RWPE1 (cell line): ENCODE results near the gene AHCYL1.
"Not testable (repeated sequence)": the region's sequence is repeated elsewhere in the genome, so short reads cannot be mapped to it uniquely, and the experiment has no call there.

ENCODE experiments used
- CTCF ChIA-PET: fragments of 350-600 bp; sonication (Branson Sonifier 250); formaldehyde crosslinking; extraction: SDS; loops from one replicate; lab custom pipeline; 2021; lab: Yijun Ruan, JAX
- POLR2A ChIA-PET: fragments of 400-600 bp; formaldehyde crosslinking; extraction: SDS; loops from one replicate; lab custom pipeline; 2020; ENCODE audit warnings: antibody characterized with exemption; ENCODE audit not compliant: low non-redundant PET; lab: Yijun Ruan, JAX
- DNase-seq: peaks from one replicate; pipeline ENCODE4 v3.0.0; 2012; ENCODE audit warnings: low spot score
- H3K27ac ChIP-seq: fragments of 450-650 bp; 2 replicates; pipeline ENCODE4 v1.5.1; 2017
- TF ChIP-seq, protein P1 (sequence below): fragments of 450-650 bp; conservative IDR thresholded peaks from 2 replicates; pipeline ENCODE4 v1.5.1; 2017; ENCODE audit warnings: low read depth, mild to moderate bottlenecking

The AHCYL1 gene

GRCh38 chr1:110019770-110020169 lies 35.2 kb downstream of the AHCYL1 start:
- no peak for DNase-seq
- ChIA-PET POLR2A (no interaction called here), CTCF (interaction anchor here (2.5 kb wide), 1 partner anchor 10 kb away, joined by 14 read pairs; no protein-coding TSS in a partner anchor)
- no peak overlapping the region for H3K27ac ChIP-seq
- TF ChIP-seq, protein P1, sequence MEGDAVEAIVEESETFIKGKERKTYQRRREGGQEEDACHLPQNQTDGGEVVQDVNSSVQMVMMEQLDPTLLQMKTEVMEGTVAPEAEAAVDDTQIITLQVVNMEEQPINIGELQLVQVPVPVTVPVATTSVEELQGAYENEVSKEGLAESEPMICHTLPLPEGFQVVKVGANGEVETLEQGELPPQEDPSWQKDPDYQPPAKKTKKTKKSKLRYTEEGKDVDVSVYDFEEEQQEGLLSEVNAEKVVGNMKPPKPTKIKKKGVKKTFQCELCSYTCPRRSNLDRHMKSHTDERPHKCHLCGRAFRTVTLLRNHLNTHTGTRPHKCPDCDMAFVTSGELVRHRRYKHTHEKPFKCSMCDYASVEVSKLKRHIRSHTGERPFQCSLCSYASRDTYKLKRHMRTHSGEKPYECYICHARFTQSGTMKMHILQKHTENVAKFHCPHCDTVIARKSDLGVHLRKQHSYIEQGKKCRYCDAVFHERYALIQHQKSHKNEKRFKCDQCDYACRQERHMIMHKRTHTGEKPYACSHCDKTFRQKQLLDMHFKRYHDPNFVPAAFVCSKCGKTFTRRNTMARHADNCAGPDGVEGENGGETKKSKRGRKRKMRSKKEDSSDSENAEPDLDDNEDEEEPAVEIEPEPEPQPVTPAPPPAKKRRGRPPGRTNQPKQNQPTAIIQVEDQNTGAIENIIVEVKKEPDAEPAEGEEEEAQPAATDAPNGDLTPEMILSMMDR: no peak

DNA sequence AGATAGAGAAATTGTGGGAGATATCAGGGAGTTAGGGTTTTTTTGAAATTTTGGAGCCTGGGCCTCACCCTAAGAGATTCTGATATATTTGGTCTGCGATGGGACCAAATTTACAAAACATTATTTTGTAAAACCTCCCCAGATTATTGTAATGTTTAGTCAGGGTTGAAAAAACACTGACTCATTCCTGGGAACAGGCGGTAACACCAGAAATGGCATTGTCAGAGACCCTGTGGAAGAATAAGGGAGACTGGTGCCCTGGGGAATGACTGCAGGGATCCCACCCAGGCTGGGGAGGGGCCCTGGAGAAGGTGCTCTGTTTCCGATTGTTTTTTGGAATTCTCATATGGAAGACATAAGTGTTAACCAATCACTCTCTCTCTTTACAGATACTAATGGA lies 36.7 kb downstream of the AHCYL1 start:
- TF ChIP-seq, protein P1: no peak
- no peak overlapping the region for H3K27ac ChIP-seq
- ChIA-PET CTCF (interaction anchor here (0.6 to 2.5 kb wide), 2 partner anchors 9 to 117 kb away, joined by 3 to 14 read pairs; no protein-coding TSS in a partner anchor), POLR2A (no interaction called here)
- no peak for DNase-seq

- H3K27ac ChIP-seq: no peak overlapping the region
- TF ChIP-seq, protein P1: no peak
- ChIA-PET CTCF (interaction anchor here (0.9 kb wide), 1 partner anchor 40 kb away, joined by 3 read pairs; the partner anchor contains the start of gene AHCYL1), POLR2A (no interaction called here)
- DNase-seq: no peak
Measured at GRCh38 chr1:110024613-110025012, 40.0 kb downstream of the AHCYL1 start.

- DNase-seq, POLR2A ChIA-PET, H3K27ac ChIP-seq: not testable (repeated sequence)
- CTCF ChIA-PET: interaction anchor here (1.5 to 1.6 kb wide), 2 partner anchors 11 to 19 kb away, joined by 3 to 14 read pairs; no protein-coding TSS in a partner anchor
Measured at GRCh38 chr1:110030687-110031086, 46.1 kb downstream of the AHCYL1 start.

DNA sequence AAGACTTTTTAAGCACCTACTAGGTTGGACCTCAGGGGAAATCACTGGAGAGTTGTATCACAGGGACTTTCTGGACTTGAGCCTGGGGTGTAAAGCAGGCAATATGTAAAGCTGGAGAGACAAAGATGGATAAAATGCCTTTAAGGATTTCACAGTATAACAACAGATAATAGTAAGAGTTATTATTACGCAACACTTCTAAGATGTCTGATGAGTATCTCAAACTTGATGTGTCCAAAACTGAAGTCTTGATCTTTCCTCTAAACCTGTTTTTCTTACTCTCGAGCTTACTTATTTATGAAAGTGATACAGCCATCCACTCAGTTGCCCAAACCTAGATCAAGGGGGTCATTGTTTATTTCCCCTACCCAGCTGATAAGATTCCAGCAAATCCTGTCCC lies 47.8 kb downstream of the AHCYL1 start:
- ChIA-PET CTCF (interaction anchor here (1.2 kb wide), 1 partner anchor 28 kb away, joined by 5 read pairs; no protein-coding TSS in a partner anchor), POLR2A (no interaction called here)
- no peak for DNase-seq
- TF ChIP-seq, protein P1: no peak
- no peak overlapping the region for H3K27ac ChIP-seq

- DNase-seq: no peak
- H3K27ac ChIP-seq: no peak overlapping the region
Measured at GRCh38 chr1:110033421-110033820, 48.9 kb downstream of the AHCYL1 start.

DNA sequence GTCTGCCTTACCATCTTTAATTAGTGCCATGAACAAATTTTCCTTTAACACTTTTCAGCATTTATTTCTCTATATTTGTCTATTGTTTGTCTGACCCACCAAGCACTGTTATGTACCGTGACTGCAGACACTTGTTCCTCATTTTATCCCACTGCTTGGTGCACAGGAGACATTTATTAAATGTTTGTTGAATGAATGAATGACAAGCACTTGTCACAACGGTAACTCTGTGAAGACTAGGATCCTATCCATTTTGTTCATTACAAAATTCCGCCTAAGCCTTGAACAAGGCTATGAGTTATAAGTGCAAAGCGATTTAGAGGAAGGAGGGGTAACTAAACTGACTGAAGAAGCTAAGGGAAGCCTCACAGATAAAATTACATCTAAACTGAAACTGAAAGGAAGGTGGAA lies 49.5 kb downstream of the AHCYL1 start:
- DNase-seq: no peak
- TF ChIP-seq, protein P1: no peak
- ChIA-PET CTCF (no interaction called here), POLR2A (no interaction called here)
- peak overlapping the region; percentile 79 for H3K27ac ChIP-seq

More at GRCh38 chr1:110033421-110033820, 48.9 kb downstream of the AHCYL1 start:
- ChIA-PET CTCF (interaction anchor here (0.6 kb wide), 1 partner anchor 493 kb away, joined by 3 read pairs; no protein-coding TSS in a partner anchor), POLR2A (no interaction called here)
- TF ChIP-seq, protein P1: no peak
